PC-9 (cell line): ENCODE results near the gene THSD7B. TPM values are rescaled to one million over a fixed set of nuclear protein-coding genes. Genes with fewer than 3 reads are reported as not detected.

Experiments
- BruUV-seq: library from RNA; stranded (reverse); fragments of 400-500 nt; replicated peaks from 2 replicates; lab custom pipeline; 2021; lab: Mats Ljungman, UMichigan
- CTCF ChIA-PET: fragments of 300-600 bp; sonication (Branson Sonifier 250); formaldehyde crosslinking; loops from one replicate; lab custom pipeline; 2022; ENCODE audit warnings: antibody characterized with exemption; lab: Charles Lee
- POLR2A ChIA-PET: fragments of 300-600 bp; sonication (Branson Sonifier 250); formaldehyde crosslinking; loops from one replicate; lab custom pipeline; 2022; ENCODE audit warnings: antibody characterized with exemption; ENCODE audit not compliant: unreplicated experiment; lab: Charles Lee
- DNase-seq, 2 experiments: peaks; one replicate each; pipeline versions ENCODE4 v3.0.0 to v3.0.0-alpha.2; 2015 to 2022; ENCODE audit warnings: mixed read lengths in 1 of 2
- H2AFZ ChIP-seq: fragments of 200-600 bp; sonication (generic); 2 replicates; pipeline ENCODE4 v1.8.1; 2017; ENCODE audit warnings: antibody characterized with exemption
- H3F3A ChIP-seq: fragments of 200-600 bp; sonication (generic); 2 replicates; pipeline ENCODE4 v1.8.1; 2017; ENCODE audit warnings: antibody characterized with exemption, mild to moderate bottlenecking, low read depth; ENCODE audit not compliant: insufficient read depth
- H3K27ac ChIP-seq: fragments of 200-600 bp; sonication (generic); 2 replicates; pipeline ENCODE4 v1.6.1; 2016; ENCODE audit warnings: mixed run types
- H3K27me3 ChIP-seq: fragments of 200-600 bp; sonication (generic); 2 replicates; pipeline ENCODE4 v1.6.1; 2016; ENCODE audit warnings: low read depth, mixed run types; ENCODE audit not compliant: insufficient read depth
- H3K36me3 ChIP-seq: fragments of 200-600 bp; sonication (generic); 2 replicates; pipeline ENCODE4 v1.6.1; 2016; ENCODE audit warnings: low read depth, mixed run types
- H3K4me1 ChIP-seq: fragments of 200-600 bp; sonication (generic); replicated peaks from 2 replicates; pipeline ENCODE4 v1.6.1; 2016; ENCODE audit warnings: mixed run types; ENCODE audit not compliant: insufficient read depth
- H3K4me2 ChIP-seq: fragments of 200-600 bp; sonication (generic); 2 replicates; pipeline ENCODE4 v1.6.1; 2017; ENCODE audit warnings: mixed run types
- H3K4me3 ChIP-seq: fragments of 200-600 bp; sonication (generic); 2 replicates; pipeline ENCODE4 v1.6.1; 2016; ENCODE audit warnings: mixed run types
- H3K79me2 ChIP-seq: fragments of 200-600 bp; sonication (generic); 2 replicates; pipeline ENCODE4 v1.6.1; 2017; ENCODE audit warnings: low read depth, mixed run types
- H3K9me2 ChIP-seq: fragments of 200-600 bp; sonication (generic); 2 replicates; pipeline ENCODE4 v1.8.1; 2017; ENCODE audit warnings: mild to moderate bottlenecking; ENCODE audit not compliant: insufficient read depth
- H3K9me3 ChIP-seq: fragments of 200-600 bp; sonication (generic); 2 replicates; pipeline ENCODE4 v1.8.1; 2016; ENCODE audit warnings: low read depth; ENCODE audit not compliant: insufficient read depth
- H4K20me1 ChIP-seq: fragments of 200-600 bp; sonication (generic); 2 replicates; pipeline ENCODE4 v1.8.1; 2017; ENCODE audit not compliant: insufficient read depth
- EZH2 ChIP-seq: fragments of 200-600 bp; sonication (generic); IDR thresholded peaks from 2 replicates; pipeline ENCODE4 v1.8.0; 2017; ENCODE audit warnings: antibody characterized with exemption, low read depth
- intact Hi-C: fragments of 100-400 bp; cut with micrococcal nuclease; formaldehyde crosslinking; loops from one replicate; pipeline ENCODE4 v1.10.0; 2022; ENCODE audit not compliant: unreplicated experiment
- total RNA-seq: library from RNA; stranded (reverse); gene quantifications from 2 replicates; pipeline ENCODE4 v1.2.3, GENCODE V29; 2021
- TF ChIP-seq, protein P1 (sequence below): fragments of 200-600 bp; sonication (generic); conservative IDR thresholded peaks from 2 replicates; pipeline ENCODE4 v1.6.1; 2017; ENCODE audit warnings: mixed run types, antibody characterized with exemption, mild to moderate bottlenecking, moderate library complexity

The THSD7B gene
- total RNA-seq, 1 experiment from 2014 or later, result not detected

DNA sequence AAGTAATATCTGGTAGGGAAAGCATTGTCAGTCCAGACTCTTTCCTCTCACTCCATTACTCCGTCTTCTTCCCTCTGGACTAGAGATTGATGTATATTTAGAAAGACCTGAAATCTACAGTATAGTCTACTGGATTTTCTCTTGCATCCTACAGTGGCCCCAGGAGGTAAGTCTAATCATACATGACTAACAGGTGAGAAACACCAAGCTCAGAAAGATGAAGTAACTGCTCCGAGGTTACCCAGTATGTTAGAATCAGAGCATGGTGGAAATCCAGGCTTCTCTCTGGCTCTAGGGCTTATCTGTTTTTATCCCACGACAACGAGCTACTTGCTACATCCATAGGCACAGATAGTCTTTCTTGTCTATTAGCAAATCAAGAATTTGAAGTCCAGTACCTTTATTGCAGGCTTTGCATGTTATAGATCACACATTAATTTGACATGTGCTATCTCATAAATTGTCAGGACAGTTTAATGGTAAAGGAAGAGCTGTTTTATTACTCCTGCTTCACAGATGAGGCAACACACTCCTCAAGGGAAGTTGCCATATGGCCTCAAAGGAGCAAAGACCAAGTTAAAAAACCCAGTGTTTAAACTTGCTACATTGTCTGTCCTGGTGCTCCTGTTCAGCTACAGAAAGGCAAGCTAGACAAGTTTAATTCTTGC lies 484.3 kb downstream of the THSD7B start:
- Histone ChIP-seq H3K4me2 (no peak overlapping the region), H3K4me1 (no peaks in the 10 kb centered on the region), H2AFZ (no peak overlapping the region), H3K9me2 (no peaks in the 10 kb centered on the region), H3K4me3 (no peak overlapping the region), H4K20me1 (no peaks in the 10 kb centered on the region), H3K27me3 (no peaks in the 10 kb centered on the region), H3K36me3 (no peaks in the 10 kb centered on the region), H3K27ac (no peak overlapping the region), H3F3A (no peaks in the 10 kb centered on the region), H3K79me2 (no peaks in the 10 kb centered on the region), H3K9me3 (no peaks in the 10 kb centered on the region)
- no peak for DNase-seq
- intact Hi-C loops, result no loop called here
- POLR2A ChIA-PET, result no interaction called here
- TF ChIP-seq, protein P1, sequence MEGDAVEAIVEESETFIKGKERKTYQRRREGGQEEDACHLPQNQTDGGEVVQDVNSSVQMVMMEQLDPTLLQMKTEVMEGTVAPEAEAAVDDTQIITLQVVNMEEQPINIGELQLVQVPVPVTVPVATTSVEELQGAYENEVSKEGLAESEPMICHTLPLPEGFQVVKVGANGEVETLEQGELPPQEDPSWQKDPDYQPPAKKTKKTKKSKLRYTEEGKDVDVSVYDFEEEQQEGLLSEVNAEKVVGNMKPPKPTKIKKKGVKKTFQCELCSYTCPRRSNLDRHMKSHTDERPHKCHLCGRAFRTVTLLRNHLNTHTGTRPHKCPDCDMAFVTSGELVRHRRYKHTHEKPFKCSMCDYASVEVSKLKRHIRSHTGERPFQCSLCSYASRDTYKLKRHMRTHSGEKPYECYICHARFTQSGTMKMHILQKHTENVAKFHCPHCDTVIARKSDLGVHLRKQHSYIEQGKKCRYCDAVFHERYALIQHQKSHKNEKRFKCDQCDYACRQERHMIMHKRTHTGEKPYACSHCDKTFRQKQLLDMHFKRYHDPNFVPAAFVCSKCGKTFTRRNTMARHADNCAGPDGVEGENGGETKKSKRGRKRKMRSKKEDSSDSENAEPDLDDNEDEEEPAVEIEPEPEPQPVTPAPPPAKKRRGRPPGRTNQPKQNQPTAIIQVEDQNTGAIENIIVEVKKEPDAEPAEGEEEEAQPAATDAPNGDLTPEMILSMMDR, result no peak
- TF ChIP-seq EZH2, result no peak
- BruUV-seq, result no TSS peak
- CTCF ChIA-PET, result no interaction called here

DNA sequence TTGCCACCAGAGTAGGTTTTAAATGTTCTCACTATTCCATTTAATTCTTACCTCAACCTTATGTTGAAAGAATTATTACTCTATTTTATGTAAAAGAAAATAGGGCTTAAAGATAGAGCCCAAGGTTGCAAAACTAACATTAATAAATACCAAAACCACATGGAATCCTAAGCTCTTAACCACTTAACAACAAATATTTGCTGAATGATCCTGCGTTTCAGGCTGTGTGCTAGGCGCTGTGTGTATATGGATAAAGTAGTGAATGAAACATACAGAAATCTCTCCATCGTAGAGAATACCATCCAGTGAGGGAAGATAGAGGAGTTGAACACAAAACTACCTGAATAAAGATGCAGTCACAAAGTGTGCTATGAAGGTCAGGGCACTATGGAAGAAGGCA lies 485.1 kb downstream of the THSD7B start:
- Histone ChIP-seq H3K4me2 (no peak overlapping the region), H3K4me3 (no peak overlapping the region), H3F3A (no peaks in the 10 kb centered on the region), H3K36me3 (no peaks in the 10 kb centered on the region), H3K9me2 (no peaks in the 10 kb centered on the region), H4K20me1 (no peaks in the 10 kb centered on the region), H3K79me2 (no peaks in the 10 kb centered on the region), H3K27ac (no peak overlapping the region), H2AFZ (no peak overlapping the region), H3K4me1 (no peaks in the 10 kb centered on the region), H3K27me3 (no peaks in the 10 kb centered on the region), H3K9me3 (no peaks in the 10 kb centered on the region)
- intact Hi-C loops, result no loop called here
- DNase-seq, result no peak
- CTCF ChIA-PET, result no interaction called here
- BruUV-seq, result no TSS peak
- TF ChIP-seq, protein P1, result no peak
- POLR2A ChIA-PET, result no interaction called here

DNA sequence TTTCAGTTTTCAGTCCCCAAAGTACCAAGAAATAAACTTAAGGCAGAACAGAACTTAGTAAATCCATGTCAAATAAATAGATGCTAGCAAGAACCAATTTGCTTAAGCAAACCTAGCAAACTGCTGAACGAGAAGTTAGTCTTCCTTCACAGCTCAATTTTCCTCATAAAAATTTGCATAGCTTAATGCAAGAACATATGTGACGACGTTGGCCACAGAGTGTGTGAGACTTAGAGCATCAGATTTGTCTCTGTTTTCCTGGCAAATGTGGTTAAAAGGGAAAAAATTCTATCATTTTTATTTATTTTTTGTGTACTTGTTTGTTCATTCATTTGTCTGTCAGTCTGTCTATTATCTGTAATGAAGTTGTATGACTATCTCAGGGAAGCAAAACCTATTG lies 485.7 kb downstream of the THSD7B start:
- DNase-seq, result no peak
- Histone ChIP-seq H2AFZ (no peak overlapping the region), H3K9me2 (no peaks in the 10 kb centered on the region), H3K36me3 (no peaks in the 10 kb centered on the region), H3F3A (no peaks in the 10 kb centered on the region), H3K9me3 (no peaks in the 10 kb centered on the region), H3K4me2 (no peak overlapping the region), H3K4me1 (no peaks in the 10 kb centered on the region), H3K4me3 (no peak overlapping the region), H3K79me2 (no peaks in the 10 kb centered on the region), H4K20me1 (no peaks in the 10 kb centered on the region), H3K27ac (no peak overlapping the region), H3K27me3 (no peaks in the 10 kb centered on the region)
- CTCF ChIA-PET, result no interaction called here
- POLR2A ChIA-PET, result no interaction called here
- intact Hi-C loops, result no loop called here
- no TSS peak for BruUV-seq
- no peak for TF ChIP-seq EZH2
- TF ChIP-seq, protein P1, result no peak
